Prostate gland (tissue), 2 donors: ENCODE data around the gene SAMD13.

Source experiments
- POLR2A ChIP-seq: fragments of 450-650 bp; IDR thresholded peaks from one replicate; pipeline ENCODE4 v1.6.1; 2016; ENCODE audit warnings: antibody characterized with exemption, mild to moderate bottlenecking
- TF ChIP-seq, protein P1 (sequence below), 4 experiments: fragments of 200-600 bp in 2 of 4; fragments of 450-650 bp in 2 of 4; sonication (generic) in 2 of 4; IDR thresholded peaks; 1 replicate in 3 of 4; 2 replicates in 1 of 4; pipeline ENCODE4 v1.5.1; 2016 to 2019; ENCODE audit warnings: antibody characterized with exemption in 4 of 4, mild to moderate bottlenecking in 2 of 4, moderate library complexity in 2 of 4

DNA sequence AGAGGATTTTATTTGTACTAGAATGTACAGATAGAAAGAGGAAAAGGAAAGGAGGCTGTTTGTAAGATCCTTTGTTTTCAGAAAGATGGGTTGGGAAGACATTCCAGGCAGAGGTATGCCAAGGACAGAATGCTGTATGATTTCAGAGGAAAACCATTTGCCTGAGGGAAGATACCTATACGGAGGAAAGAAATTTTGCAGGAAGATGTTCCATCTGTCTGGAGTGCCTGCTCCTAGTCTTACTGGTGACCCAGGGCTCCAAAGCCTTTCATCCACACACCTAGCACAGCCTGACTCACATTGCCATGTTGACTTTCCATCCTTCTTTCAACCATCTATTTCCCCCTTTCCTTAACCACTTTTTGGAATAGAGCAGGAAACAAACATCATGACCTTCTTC is 18.2 kb downstream of the SAMD13 start:
- no peak for TF ChIP-seq POLR2A
- TF ChIP-seq, protein P1, sequence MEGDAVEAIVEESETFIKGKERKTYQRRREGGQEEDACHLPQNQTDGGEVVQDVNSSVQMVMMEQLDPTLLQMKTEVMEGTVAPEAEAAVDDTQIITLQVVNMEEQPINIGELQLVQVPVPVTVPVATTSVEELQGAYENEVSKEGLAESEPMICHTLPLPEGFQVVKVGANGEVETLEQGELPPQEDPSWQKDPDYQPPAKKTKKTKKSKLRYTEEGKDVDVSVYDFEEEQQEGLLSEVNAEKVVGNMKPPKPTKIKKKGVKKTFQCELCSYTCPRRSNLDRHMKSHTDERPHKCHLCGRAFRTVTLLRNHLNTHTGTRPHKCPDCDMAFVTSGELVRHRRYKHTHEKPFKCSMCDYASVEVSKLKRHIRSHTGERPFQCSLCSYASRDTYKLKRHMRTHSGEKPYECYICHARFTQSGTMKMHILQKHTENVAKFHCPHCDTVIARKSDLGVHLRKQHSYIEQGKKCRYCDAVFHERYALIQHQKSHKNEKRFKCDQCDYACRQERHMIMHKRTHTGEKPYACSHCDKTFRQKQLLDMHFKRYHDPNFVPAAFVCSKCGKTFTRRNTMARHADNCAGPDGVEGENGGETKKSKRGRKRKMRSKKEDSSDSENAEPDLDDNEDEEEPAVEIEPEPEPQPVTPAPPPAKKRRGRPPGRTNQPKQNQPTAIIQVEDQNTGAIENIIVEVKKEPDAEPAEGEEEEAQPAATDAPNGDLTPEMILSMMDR (IDR thresholded peaks at IDR 0.05): no peak
